ENCODE data around the gene NPSR1. TPM values are rescaled to one million over a fixed set of nuclear protein-coding genes. Genes with fewer than 3 reads are reported as not detected.

The NPSR1 gene
- total RNA-seq, 4 donors from 2014 or later: not detected

- no peak for DNase-seq
- Histone ChIP-seq H3K27ac (peak overlapping the region in 1 of 2 donors; percentile 33), H3K9me3 (no peaks in the 10 kb centered on the region), H3K4me1 (no peaks in the 10 kb centered on the region), H3K36me3 (no peaks in the 10 kb centered on the region), H3K27me3 (no peaks in the 10 kb centered on the region), H3K4me3 (no peak overlapping the region)
- intact Hi-C loops (cut with DNase I; ENCODE audit: low total_unique reads): no loop called here
- TF ChIP-seq CTCF (IDR thresholded peaks at IDR 0.05) (no peak), POLR2A (IDR thresholded peaks at IDR 0.05) (no peak)
Measured at GRCh38 chr7:34821932-34822558, 164.0 kb downstream of the NPSR1 start.

GRCh38 chr7:34823650-34824258, 165.7 kb downstream of the NPSR1 start:
- TF ChIP-seq POLR2A (IDR thresholded peaks at IDR 0.05) (no peak), CTCF (IDR thresholded peaks at IDR 0.05) (peak; percentile 45 to 76 (median 54))
- no peak for DNase-seq
- H3K27me3 ChIP-seq: no peaks in the 10 kb centered on the region
- intact Hi-C loops (cut with DNase I; ENCODE audit: low total_unique reads): no loop called here
- H3K36me3 ChIP-seq: no peaks in the 10 kb centered on the region
- H3K4me3 ChIP-seq: no peak overlapping the region
- H3K9me3 ChIP-seq: no peaks in the 10 kb centered on the region
- H3K27ac ChIP-seq: no peak overlapping the region
- no peaks in the 10 kb centered on the region for H3K4me1 ChIP-seq

- no peaks in the 10 kb centered on the region for H3K4me1 ChIP-seq
Measured at GRCh38 chr7:34825221-34825620, 167.2 kb downstream of the NPSR1 start.

GRCh38 chr7:34830390-34830789, 172.4 kb downstream of the NPSR1 start:
- intact Hi-C loops (cut with DNase I; ENCODE audit: low total_unique reads): no loop called here
- H3K36me3 ChIP-seq: no peaks in the 10 kb centered on the region

More at GRCh38 chr7:34825221-34825620, 167.2 kb downstream of the NPSR1 start:
- no peak for DNase-seq
- TF ChIP-seq CTCF (IDR thresholded peaks at IDR 0.05) (no peak), POLR2A (IDR thresholded peaks at IDR 0.05) (no peak)
- intact Hi-C loops (cut with DNase I; ENCODE audit: low total_unique reads): no loop called here
- H3K4me3 ChIP-seq: no peak overlapping the region
- H3K36me3 ChIP-seq: no peaks in the 10 kb centered on the region
- no peaks in the 10 kb centered on the region for H3K27me3 ChIP-seq
- H3K27ac ChIP-seq: no peak overlapping the region
- no peaks in the 10 kb centered on the region for H3K9me3 ChIP-seq

More at GRCh38 chr7:34830390-34830789, 172.4 kb downstream of the NPSR1 start:
- H3K4me3 ChIP-seq: no peak overlapping the region
- H3K9me3 ChIP-seq: no peaks in the 10 kb centered on the region
- TF ChIP-seq CTCF (IDR thresholded peaks at IDR 0.05) (no peak), POLR2A (IDR thresholded peaks at IDR 0.05) (no peak)
- DNase-seq: no peak
- H3K27me3 ChIP-seq: no peaks in the 10 kb centered on the region
- H3K4me1 ChIP-seq: no peaks in the 10 kb centered on the region
- H3K27ac ChIP-seq: no peak overlapping the region

Data from uterus (tissue), 4 donors.